Activated effector memory CD4-positive, alpha-beta T cell treated with Interleukin-2 at 50 U/mL for 16 hours (primary cell): ENCODE data around the gene CCN5.
"Not testable (repeated sequence)": the region's sequence is repeated elsewhere in the genome, so short reads cannot be mapped to it uniquely, and the experiment has no call there.

ENCODE experiments used
- DNase-seq: peaks from one replicate; pipeline ENCODE4 v3.0.0-alpha.2; 2020

CCN5 gene

DNA sequence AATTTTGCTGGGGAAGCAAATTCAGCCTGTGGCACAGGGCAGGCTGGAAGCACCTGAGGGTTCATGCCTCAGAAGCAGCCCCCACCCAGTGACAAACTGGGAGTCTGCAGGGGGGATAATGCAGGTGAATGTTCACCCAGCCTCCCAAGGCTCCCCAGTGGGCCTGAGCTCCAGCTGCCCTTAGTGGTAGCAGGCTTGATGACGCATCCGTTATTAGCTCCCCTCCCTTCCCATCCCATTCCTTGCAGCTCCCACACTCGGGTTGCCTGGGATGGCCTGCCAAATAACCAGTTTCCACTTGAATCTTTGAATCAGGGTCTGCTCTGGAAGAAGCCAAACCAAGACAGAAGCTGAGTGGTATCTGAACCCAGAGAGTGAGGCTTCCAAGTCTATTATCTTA, 46.3 kb downstream of the CCN5 start:
- no peak for DNase-seq

DNA sequence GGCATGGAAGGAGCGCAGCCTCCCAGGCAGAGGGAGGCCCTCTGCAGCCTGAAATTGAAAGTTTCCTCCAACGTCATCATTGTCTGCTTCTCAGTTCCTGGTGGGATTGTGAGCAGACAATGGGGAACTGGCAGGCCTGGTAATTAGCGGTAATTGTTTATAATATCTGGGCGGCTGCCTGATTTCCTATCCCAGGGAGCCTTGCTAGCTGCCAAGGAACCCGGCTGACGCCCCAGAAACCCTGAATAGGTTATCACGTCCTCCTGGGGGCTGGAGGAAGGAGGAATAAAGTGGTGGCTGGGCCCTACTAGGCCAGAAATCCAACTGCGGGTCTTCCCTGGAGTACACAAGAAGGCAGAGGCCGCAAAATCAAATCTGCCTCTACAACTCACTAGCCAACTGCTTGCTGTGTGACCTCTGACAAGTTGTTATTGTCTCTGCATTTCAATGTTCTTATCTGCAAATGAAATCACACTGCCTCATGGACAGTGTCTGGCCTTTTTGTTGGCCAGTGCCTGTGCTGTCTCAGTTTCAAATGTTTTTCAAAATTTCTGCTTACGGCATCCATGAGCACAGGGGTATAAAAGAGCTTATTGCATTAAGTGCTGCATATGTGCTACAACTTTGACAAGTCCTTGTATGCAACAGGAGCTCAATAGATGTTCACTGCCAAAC, 47.4 kb downstream of the CCN5 start:
- no peak for DNase-seq

DNA sequence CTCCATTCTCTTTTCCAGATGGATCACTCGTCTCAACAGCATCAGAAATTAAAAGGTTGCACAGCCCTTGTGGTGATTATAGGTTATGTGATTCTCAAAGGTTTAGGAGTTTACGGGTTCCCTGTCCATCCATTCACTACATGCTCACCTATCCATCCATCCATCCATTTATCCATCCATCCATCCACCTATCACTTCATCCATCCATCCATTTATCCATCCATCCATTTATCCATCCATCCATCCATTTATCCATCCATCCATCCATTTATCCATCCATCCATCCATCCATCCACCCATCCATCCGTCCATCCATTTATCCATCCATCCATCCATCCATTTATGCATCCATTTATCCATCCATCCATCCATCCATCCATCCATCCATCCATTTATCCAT, 48.6 kb downstream of the CCN5 start:
- DNase-seq: not testable (repeated sequence)

DNA sequence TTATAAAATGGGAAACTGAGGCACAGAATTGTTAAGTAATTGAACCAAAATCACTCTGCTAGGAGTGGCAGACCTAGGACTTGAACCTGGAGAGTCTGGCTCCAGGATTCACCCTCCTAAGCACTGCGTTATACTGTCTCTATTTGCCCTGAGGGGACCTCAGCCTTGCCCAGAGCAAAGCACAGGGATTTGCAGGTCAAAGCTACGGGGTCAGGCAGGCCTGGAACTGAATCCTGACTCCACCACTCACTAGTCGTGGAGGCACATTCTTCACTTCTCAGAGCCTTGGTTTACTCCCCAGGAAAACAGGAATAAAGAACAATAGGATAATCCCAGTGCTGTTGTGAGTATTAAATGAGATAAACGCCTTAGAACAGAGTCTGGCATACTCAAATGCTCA, 49.9 kb downstream of the CCN5 start:
- no peak for DNase-seq

DNA sequence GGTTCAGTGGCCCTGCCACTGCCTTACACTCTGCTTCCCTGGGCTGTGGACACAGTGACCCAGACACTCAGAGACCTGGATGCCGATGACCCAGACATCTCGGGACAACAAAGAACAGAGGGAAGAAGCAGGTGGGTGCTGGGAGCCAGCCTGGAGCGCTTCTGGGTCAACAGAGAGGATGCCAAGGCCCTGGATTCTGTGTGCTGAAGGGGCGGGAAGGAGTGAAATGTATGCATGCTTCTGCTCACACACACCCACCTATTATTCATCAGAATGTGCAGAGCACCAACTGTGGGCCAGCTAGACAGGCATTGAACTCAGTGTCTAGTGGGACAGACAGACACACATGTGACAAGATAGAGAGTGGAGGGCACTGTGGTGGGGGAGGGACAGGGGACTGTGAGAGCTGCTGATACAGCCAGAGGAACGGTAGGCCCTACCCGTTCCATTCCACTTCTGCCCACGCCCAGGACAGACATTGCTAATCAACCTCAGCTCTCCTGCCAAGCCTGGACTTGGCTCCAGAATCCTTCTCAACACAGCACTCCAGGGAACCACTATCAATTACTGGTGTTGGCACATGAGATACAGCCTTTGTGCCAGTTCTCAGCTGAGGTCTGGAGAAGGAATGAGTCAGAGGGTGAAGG, 50.7 kb downstream of the CCN5 start:
- no peak for DNase-seq

DNA sequence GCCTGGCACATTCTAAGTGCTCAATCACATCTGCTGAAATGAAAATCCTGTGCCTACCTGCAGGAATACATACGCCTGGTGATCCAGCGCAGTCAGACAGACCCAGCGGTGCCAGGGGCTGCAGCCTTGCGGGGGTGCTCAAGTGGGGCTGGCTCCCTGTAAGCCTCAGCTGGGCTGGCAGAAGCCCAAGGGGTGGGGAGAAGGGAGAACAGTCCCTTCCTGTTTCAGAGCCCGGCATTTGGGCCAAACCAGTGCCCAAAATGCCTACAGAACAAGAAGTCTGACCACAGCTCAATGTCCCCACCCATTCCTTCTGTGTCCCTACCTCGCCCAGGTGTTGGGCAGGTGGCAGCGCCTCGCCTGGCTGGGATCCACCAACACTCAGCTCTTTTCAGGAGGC, 53.1 kb downstream of the CCN5 start:
- DNase-seq: no peak

- DNase-seq: no peak
Measured at GRCh38 chr20:44768854-44769480, 53.8 kb downstream of the CCN5 start.

DNA sequence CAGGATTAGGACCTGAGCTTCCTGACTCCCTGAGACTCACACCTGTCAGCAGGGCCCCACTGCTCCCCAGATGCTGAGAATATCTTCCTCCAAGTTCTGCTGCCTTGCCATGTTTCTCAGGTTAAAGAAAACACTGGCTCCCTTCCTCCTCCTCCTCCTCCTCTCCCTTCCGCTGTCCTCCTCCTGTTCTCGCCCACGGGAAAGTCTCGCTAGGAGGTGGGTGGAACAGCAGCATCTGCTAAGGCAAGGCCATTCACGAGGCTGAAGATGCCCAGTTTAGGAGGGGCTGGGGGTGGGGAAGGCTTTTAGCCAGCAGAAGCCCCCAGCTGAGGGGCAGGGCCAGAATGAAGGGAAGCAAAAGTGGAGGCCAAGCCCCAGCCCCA, 54.3 kb downstream of the CCN5 start:
- DNase-seq: no peak

DNA sequence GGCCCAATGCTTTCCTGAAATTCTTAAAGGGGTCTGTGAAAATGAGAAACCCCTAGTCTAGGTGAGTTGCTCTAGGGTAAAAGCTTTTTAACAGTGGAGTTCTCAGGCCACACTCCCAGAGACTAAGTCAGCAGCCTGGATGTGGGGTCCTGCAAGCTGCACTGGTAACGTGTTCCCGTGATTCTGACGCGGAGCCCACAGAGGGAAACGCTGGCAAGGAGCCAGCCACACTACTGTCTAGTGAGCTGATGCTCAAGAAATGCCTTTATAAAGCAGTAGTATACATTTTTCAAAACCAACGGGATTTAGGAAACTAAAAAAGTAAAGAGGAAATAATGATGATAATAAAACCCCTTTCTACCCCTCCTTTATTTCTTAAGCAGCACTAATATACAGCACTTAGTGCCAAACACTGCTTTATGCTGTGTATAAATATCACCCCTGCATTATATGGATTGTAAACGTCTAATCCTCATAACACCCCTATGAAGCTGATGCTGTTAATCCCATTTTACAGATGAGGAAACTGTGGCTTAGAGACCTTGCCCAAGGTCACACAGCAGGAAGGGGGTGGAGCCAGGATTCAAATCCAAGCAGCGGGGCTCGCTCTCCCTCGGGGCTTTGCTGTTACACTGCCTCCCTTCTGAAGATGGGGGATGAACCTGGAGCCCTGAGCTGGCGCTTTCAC, 55.5 kb downstream of the CCN5 start:
- no peak for DNase-seq

- no peak for DNase-seq
Measured at GRCh38 chr20:44771172-44771535, 56.0 kb downstream of the CCN5 start.

DNA sequence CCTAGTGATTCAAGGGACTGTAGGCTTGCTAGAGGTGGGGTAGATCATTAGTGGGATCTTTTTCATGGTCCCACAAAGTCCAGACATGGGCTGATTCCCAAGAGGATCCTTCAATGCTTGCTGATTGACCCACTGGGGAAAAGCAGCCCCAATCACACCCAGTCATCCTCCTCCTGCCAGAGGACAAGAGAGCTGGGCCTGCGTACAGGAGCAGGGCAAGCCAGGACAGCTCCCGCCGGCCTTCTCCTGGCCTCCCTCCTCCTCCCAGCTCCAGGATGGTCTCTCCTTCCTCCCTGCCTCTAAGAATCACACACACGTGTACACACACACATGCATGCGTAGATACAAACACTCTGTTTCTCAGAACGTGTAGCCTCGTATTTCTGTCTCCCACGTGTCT, 57.5 kb downstream of the CCN5 start:
- DNase-seq: no peak

- DNase-seq: no peak
Measured at GRCh38 chr20:44773070-44773829, 58.1 kb downstream of the CCN5 start.

GRCh38 chr20:44776980-44777379, 61.8 kb downstream of the CCN5 start:
- DNase-seq: no peak
